ENCODE data around the gene ACOX3.
"Not testable (repeated sequence)": the region's sequence is repeated elsewhere in the genome, so short reads cannot be mapped to it uniquely, and the experiment has no call there.

DNA sequence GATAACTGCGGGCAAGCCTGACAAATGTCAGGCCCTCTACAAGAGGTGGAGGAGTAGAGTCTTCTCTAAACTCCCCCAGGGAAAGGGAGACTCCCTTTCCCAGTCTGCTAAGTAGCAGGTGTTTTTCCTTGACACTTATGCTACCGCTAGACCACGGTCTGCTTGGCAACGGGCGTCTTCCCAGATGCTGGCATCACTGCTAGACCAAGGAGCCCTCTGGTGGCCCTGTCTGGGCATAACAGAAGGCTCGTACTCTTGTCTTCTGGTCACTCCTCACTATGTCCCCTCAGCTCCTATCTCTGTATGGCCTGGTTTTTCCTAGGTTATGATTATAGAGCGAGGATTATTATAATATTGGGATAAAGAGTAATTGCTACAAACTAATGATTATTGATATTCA lies 33.6 kb downstream of the ACOX3 start:
- TF ChIP-seq, protein P1, sequence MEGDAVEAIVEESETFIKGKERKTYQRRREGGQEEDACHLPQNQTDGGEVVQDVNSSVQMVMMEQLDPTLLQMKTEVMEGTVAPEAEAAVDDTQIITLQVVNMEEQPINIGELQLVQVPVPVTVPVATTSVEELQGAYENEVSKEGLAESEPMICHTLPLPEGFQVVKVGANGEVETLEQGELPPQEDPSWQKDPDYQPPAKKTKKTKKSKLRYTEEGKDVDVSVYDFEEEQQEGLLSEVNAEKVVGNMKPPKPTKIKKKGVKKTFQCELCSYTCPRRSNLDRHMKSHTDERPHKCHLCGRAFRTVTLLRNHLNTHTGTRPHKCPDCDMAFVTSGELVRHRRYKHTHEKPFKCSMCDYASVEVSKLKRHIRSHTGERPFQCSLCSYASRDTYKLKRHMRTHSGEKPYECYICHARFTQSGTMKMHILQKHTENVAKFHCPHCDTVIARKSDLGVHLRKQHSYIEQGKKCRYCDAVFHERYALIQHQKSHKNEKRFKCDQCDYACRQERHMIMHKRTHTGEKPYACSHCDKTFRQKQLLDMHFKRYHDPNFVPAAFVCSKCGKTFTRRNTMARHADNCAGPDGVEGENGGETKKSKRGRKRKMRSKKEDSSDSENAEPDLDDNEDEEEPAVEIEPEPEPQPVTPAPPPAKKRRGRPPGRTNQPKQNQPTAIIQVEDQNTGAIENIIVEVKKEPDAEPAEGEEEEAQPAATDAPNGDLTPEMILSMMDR (conservative IDR thresholded peaks at IDR 0.05; ENCODE audit: low read depth, low read length), result 0 out of 2 replicates have a peak, but pooled peaks have one; percentile 13
- TF ChIP-seq EZH2phosphoT487 (IDR thresholded peaks at IDR 0.05; ENCODE audit: borderline replicate concordance, low read length), result not testable (repeated sequence)
